ENCODE results near the gene DNAH9.

The DNAH9 gene

DNA sequence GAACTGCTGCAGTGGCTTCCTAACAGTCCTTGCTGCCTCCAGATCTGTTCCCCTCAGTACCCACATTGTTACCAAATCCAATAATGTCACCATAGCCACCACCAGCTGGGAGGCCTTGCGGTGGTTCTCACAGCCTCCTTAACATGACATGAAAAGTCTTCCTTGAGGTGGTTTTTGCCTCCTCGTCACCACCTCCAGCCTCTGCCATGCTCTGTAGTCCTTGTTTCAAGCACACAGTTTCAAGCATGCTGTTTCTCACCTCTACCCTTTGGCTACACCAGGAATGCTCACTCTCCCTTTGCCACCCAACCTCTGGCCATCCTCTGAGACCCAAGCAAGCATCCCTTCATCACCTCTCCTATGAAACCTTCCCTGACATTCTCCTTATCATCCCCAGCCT lies 47.2 kb downstream of the DNAH9 start:
- DNase-seq (ENCODE audit: insufficient read length, low spot score) = no peak
- no peak for TF ChIP-seq CTCF (IDR thresholded peaks at IDR 0.05; ENCODE audit: insufficient read depth, missing control alignments)
- FAIRE-seq = no peak

GRCh38 chr17:11651089-11651488 lies 52.8 kb downstream of the DNAH9 start:
- DNase-seq (ENCODE audit: insufficient read length, low spot score) = no peak
- no peak for TF ChIP-seq CTCF (IDR thresholded peaks at IDR 0.05; ENCODE audit: insufficient read depth, missing control alignments)
- no peak for FAIRE-seq

DNA sequence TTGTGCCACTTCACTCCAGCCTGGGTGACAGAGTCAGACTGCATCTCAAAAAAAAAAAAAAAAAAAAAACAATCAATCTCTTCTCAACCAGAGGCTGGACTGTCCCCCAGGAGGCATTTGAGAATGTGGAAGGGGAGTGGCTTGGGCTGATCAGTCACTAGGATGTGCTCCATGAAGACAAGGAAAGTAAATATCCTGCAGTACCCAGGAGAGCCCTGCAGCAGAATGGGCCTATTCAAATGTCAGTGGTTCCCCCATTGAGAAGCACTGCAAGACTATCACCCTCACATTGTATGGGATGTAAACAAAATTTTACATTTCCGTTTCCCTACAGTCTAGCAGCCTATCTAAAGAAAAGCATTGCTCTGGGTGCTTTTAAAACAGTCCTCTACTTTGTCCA lies 70.3 kb downstream of the DNAH9 start:
- TF ChIP-seq CTCF (IDR thresholded peaks at IDR 0.05; ENCODE audit: insufficient read depth, missing control alignments) = no peak
- FAIRE-seq (no peak), DNase-seq (ENCODE audit: insufficient read length, low spot score) (no peak)

DNA sequence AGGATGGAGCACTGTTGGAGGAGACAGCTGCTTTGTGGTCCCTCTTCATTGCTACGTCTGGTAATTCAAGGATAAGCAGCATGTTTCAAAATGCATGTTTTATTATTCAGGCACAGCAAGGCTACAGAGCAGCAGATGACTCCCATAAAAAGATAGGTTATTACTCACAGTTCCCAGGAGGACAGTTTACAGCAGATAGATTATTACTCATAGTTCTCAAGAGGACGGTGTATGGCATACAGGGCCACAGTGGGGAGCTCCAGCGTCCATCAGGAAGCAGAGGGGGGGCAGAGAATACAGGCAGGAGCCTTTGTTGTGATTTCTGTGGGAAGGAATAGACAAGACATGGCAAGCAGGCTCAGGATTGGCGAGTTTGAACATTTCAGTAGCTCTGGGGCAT lies 72.9 kb downstream of the DNAH9 start:
- no peak for FAIRE-seq
- no peak for DNase-seq (ENCODE audit: insufficient read length, low spot score)
- no peak for TF ChIP-seq CTCF (IDR thresholded peaks at IDR 0.05; ENCODE audit: insufficient read depth, missing control alignments)

GRCh38 chr17:11682646-11683045 lies 84.4 kb downstream of the DNAH9 start:
- TF ChIP-seq CTCF (IDR thresholded peaks at IDR 0.05; ENCODE audit: insufficient read depth, missing control alignments) = no peak
- FAIRE-seq (no peak), DNase-seq (ENCODE audit: insufficient read length, low spot score) (no peak)

DNA sequence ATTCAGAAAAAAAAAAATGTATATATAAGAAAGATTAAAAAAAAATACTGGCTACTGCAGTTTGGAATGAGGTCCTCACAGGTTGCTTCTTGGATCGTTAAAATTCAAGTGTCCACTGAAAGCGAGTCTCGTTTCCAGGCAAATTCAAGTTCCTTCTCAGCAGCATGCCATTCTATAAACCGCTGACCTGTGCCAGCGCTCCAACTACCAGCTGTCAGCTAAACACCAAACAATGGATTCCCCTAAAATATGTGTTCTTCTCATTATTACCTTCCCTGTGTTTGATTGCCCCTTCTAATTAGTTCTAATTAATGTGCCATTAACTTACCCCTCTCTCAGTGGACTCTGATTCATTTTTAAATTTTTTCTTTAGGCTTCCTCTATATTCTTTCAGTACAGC lies 92.4 kb downstream of the DNAH9 start:
- FAIRE-seq (no peak), DNase-seq (ENCODE audit: insufficient read length, low spot score) (no peak)
- no peak for TF ChIP-seq CTCF (IDR thresholded peaks at IDR 0.05; ENCODE audit: insufficient read depth, missing control alignments)

DNA sequence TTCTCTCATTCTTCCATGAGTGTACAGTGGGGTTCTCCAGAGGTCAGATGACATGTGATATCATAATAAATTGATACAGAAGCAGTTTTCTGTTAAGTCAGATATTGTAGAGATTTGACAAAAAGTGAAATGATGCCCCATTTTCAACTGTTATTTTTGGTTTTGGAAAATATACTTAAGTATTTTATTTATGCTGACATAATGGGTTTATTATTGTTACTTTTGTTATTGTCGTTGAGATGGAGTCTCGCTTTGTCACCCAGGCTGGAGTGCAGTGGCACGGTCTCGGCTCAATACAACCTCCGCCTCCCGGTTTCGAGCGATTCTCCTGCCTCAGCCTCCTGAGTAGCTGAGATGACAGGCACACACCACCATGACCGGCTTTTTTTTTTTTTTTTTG lies 94.4 kb downstream of the DNAH9 start:
- DNase-seq (ENCODE audit: insufficient read length, low spot score) (no peak), FAIRE-seq (no peak)
- TF ChIP-seq CTCF (IDR thresholded peaks at IDR 0.05; ENCODE audit: insufficient read depth, missing control alignments) = no peak
